Thyroid gland (tissue), 4 donors: ENCODE measurements around the gene MATN1.

Source experiments
- POLR2A ChIP-seq, 2 donors: fragments of 450-650 bp; IDR thresholded peaks; one replicate each; pipeline ENCODE4 v1.6.1; 2017; ENCODE audit warnings: antibody characterized with exemption in 2 of 2, mild to moderate bottlenecking in 2 of 2, moderate library complexity in 1 of 2
- TF ChIP-seq, protein P1 (sequence below), 6 experiments: fragments of 200-600 bp in 3 of 6; fragments of 450-650 bp in 3 of 6; sonication (generic) in 3 of 6; IDR thresholded peaks; one replicate each; pipeline ENCODE4 v1.5.1; 2016 to 2019; ENCODE audit warnings: antibody characterized with exemption in 6 of 6, mild to moderate bottlenecking in 2 of 6, inconsistent platforms in 1 of 6, moderate library complexity in 1 of 6

DNA sequence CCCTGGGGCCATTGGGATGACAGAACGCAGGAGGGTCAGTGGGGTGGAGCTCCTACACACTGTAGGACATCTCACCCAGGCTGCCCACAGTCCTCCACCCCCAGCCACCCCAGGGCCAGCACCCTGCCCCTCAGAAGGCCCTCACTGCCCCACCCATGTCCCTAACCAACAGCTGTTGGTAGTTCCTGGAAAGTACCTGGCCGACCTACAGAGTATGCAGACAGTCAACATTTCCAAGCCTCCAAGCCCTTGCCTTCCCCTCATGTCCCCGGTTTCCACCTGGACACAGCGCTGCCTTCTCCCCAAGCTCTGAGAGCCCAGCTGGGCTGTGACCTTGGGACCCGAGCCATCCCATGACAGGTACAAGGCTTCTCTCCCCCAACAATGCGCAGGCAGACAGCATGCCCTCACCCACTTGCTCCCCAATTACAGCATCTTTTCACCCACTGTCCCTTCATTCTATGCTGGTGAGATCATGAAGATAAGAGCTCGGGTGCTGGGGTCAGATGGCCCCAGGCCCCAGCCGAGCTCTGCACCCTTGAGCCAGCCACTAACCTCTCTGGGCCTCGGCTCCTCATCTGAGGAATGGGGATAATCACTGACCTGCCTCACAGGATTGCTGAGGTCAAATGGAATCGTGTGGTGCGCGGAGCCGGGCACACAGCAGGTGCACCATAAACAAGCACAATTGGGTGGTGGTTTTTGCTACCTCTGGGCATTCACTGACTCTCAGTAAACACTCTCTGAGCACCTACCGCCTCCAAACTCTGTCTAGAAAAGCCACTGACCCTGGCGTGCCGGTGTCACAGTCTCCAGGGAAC, 23.0 kb upstream of the MATN1 start:
- TF ChIP-seq, protein P1, sequence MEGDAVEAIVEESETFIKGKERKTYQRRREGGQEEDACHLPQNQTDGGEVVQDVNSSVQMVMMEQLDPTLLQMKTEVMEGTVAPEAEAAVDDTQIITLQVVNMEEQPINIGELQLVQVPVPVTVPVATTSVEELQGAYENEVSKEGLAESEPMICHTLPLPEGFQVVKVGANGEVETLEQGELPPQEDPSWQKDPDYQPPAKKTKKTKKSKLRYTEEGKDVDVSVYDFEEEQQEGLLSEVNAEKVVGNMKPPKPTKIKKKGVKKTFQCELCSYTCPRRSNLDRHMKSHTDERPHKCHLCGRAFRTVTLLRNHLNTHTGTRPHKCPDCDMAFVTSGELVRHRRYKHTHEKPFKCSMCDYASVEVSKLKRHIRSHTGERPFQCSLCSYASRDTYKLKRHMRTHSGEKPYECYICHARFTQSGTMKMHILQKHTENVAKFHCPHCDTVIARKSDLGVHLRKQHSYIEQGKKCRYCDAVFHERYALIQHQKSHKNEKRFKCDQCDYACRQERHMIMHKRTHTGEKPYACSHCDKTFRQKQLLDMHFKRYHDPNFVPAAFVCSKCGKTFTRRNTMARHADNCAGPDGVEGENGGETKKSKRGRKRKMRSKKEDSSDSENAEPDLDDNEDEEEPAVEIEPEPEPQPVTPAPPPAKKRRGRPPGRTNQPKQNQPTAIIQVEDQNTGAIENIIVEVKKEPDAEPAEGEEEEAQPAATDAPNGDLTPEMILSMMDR (IDR thresholded peaks at IDR 0.05), result no peak
- TF ChIP-seq POLR2A (IDR thresholded peaks at IDR 0.05), result no peak
